ENCODE measurements around the gene MARCHF3.

MARCHF3 gene

DNA sequence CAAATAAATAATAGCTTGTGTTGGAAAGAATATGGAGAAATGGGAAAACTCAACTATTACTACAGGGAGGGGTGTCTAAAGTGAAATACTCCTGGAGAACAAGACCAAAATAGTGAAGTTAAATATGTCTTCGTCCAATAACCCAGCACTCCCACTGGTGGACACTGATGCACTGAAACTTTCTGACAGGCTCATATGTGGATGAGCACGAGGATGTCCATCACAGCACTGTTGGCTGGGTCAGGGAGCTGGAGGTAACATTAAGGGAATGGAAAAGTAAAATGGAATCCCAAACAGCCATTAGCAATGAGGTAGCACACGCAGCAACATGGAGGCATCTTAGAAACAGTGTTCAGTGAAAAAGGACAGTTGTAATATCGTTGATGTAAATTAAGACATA is 167.0 kb downstream of the MARCHF3 start:
- no peaks in the 10 kb centered on the region for H3K79me2 ChIP-seq (ENCODE audit: insufficient read depth, low read length)
- H3K4me1 ChIP-seq (ENCODE audit: insufficient read depth, low read length, poor library complexity, severe bottlenecking) = no peaks in the 10 kb centered on the region
- no peak overlapping the region for H2AFZ ChIP-seq (ENCODE audit: low read length)
- no peak overlapping the region for H3K9ac ChIP-seq (ENCODE audit: low read depth, low read length, poor library complexity, severe bottlenecking)
- no peak overlapping the region for H3K4me2 ChIP-seq (ENCODE audit: low read depth, low read length, poor library complexity, severe bottlenecking)
- no peaks in the 10 kb centered on the region for H3K27me3 ChIP-seq (ENCODE audit: insufficient read depth, low read length, poor library complexity, severe bottlenecking)
- H3K9me3 ChIP-seq (ENCODE audit: insufficient read depth, low read depth, low read length) = no peaks in the 10 kb centered on the region
- H3K9me2 ChIP-seq (replicated peaks; ENCODE audit: low read depth, low read length) = no peaks in the 10 kb centered on the region
- TF ChIP-seq, protein P1, sequence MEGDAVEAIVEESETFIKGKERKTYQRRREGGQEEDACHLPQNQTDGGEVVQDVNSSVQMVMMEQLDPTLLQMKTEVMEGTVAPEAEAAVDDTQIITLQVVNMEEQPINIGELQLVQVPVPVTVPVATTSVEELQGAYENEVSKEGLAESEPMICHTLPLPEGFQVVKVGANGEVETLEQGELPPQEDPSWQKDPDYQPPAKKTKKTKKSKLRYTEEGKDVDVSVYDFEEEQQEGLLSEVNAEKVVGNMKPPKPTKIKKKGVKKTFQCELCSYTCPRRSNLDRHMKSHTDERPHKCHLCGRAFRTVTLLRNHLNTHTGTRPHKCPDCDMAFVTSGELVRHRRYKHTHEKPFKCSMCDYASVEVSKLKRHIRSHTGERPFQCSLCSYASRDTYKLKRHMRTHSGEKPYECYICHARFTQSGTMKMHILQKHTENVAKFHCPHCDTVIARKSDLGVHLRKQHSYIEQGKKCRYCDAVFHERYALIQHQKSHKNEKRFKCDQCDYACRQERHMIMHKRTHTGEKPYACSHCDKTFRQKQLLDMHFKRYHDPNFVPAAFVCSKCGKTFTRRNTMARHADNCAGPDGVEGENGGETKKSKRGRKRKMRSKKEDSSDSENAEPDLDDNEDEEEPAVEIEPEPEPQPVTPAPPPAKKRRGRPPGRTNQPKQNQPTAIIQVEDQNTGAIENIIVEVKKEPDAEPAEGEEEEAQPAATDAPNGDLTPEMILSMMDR (conservative IDR thresholded peaks at IDR 0.05; ENCODE audit: low read length) = no peak
- no peak for TF ChIP-seq EZH2phosphoT487 (IDR thresholded peaks at IDR 0.05; ENCODE audit: borderline replicate concordance)
- no peaks in the 10 kb centered on the region for H3K36me3 ChIP-seq (ENCODE audit: insufficient read depth, low read length)
- no peaks in the 10 kb centered on the region for H3F3A ChIP-seq (ENCODE audit: low read depth)
- H4K20me1 ChIP-seq (ENCODE audit: insufficient read depth, low read length, poor library complexity, severe bottlenecking) = no peaks in the 10 kb centered on the region
- H3K4me3 ChIP-seq (ENCODE audit: low read length, poor library complexity, severe bottlenecking) = no peak overlapping the region

DNA sequence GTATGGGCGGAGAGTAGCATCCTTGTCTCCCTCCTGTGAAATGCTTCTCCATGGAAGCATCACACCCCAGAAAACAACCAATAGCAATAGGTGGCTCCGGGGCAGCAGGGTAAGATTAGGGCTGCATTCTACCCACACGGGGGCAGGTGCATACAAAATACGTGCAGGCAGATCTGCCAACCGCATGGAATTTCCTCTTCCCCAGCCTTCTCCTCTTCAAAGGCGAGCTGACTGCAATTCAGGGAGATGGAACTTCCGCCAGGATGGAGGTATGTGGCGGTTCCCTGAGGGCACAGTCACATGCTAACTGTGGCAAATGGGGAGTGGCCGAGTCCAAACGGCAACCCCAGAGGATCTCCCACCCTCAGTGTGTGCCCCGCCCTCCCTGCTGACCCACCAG is 171.9 kb downstream of the MARCHF3 start:
- Histone ChIP-seq H3K9me2 (replicated peaks; ENCODE audit: low read depth, low read length) (no peaks in the 10 kb centered on the region), H3K4me3 (ENCODE audit: low read length, poor library complexity, severe bottlenecking) (no peak overlapping the region), H3K4me2 (ENCODE audit: low read depth, low read length, poor library complexity, severe bottlenecking) (no peak overlapping the region), H3K27me3 (ENCODE audit: insufficient read depth, low read length, poor library complexity, severe bottlenecking) (no peaks in the 10 kb centered on the region), H4K20me1 (ENCODE audit: insufficient read depth, low read length, poor library complexity, severe bottlenecking) (no peaks in the 10 kb centered on the region), H3K9ac (ENCODE audit: low read depth, low read length, poor library complexity, severe bottlenecking) (no peak overlapping the region), H3K9me3 (ENCODE audit: insufficient read depth, low read depth, low read length) (no peaks in the 10 kb centered on the region), H2AFZ (ENCODE audit: low read length) (no peak overlapping the region), H3K36me3 (ENCODE audit: insufficient read depth, low read length) (no peaks in the 10 kb centered on the region), H3K79me2 (ENCODE audit: insufficient read depth, low read length) (no peaks in the 10 kb centered on the region), H3F3A (ENCODE audit: low read depth) (no peaks in the 10 kb centered on the region), H3K4me1 (ENCODE audit: insufficient read depth, low read length, poor library complexity, severe bottlenecking) (no peaks in the 10 kb centered on the region)
- no peak for TF ChIP-seq EZH2phosphoT487 (IDR thresholded peaks at IDR 0.05; ENCODE audit: borderline replicate concordance)
- TF ChIP-seq, protein P1 (conservative IDR thresholded peaks at IDR 0.05; ENCODE audit: low read length) = no peak

DNA sequence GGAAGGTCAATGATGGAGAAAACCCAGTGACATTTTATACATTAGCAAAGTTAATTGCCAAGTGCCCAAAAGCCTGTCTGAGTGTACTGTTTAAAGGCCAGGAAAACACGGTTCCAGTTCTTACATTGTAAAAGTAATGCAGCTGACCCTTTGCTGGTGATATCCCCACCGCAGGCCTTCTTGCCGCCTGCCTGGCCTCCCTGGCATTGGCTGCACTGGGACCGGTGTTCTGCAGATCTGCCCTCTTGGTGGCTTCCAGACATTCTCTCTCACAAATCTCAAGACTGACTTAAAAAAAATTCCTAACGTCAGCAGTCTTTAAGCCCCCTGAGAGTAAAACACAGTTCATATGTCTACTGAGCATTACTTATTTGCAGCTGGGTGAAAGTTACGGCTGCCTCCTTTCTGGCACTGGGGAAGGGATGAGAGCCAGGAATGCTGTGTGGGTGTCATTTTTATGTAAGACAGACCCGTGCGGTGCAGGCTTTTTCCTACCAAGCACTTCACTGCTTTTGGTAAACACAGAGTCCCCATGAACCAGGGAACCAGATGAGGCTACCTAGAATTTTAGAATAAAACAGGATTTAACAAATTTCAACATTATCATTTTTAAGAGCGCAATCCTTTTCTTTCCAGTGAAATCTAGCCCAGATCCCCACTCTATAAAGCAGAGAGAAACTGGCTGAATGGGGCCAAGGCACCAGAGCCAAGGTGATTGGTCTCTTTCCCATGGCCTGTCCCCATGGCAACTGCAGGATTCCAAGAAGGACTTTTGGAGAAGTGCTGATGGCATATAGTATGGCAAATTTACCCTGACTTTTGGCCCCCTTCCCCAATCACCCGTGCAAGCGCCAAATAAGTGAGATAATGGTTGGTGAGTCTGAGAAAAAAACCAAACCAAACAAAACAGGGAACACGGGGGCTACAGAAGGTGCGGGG is 172.6 kb downstream of the MARCHF3 start:
- Histone ChIP-seq H3K4me2 (ENCODE audit: low read depth, low read length, poor library complexity, severe bottlenecking) (no peak overlapping the region), H3K9ac (ENCODE audit: low read depth, low read length, poor library complexity, severe bottlenecking) (no peak overlapping the region), H2AFZ (ENCODE audit: low read length) (no peak overlapping the region), H3K4me3 (ENCODE audit: low read length, poor library complexity, severe bottlenecking) (no peak overlapping the region), H3K27me3 (ENCODE audit: insufficient read depth, low read length, poor library complexity, severe bottlenecking) (no peaks in the 10 kb centered on the region), H3K4me1 (ENCODE audit: insufficient read depth, low read length, poor library complexity, severe bottlenecking) (no peaks in the 10 kb centered on the region), H3K79me2 (ENCODE audit: insufficient read depth, low read length) (no peaks in the 10 kb centered on the region), H3F3A (ENCODE audit: low read depth) (no peaks in the 10 kb centered on the region), H4K20me1 (ENCODE audit: insufficient read depth, low read length, poor library complexity, severe bottlenecking) (no peaks in the 10 kb centered on the region), H3K9me3 (ENCODE audit: insufficient read depth, low read depth, low read length) (no peaks in the 10 kb centered on the region), H3K36me3 (ENCODE audit: insufficient read depth, low read length) (no peaks in the 10 kb centered on the region), H3K9me2 (replicated peaks; ENCODE audit: low read depth, low read length) (no peaks in the 10 kb centered on the region)
- no peak for TF ChIP-seq EZH2phosphoT487 (IDR thresholded peaks at IDR 0.05; ENCODE audit: borderline replicate concordance)

Data from Loucy (cell line).